Measurements from ENCODE around the gene OPCML.

OPCML gene

DNA sequence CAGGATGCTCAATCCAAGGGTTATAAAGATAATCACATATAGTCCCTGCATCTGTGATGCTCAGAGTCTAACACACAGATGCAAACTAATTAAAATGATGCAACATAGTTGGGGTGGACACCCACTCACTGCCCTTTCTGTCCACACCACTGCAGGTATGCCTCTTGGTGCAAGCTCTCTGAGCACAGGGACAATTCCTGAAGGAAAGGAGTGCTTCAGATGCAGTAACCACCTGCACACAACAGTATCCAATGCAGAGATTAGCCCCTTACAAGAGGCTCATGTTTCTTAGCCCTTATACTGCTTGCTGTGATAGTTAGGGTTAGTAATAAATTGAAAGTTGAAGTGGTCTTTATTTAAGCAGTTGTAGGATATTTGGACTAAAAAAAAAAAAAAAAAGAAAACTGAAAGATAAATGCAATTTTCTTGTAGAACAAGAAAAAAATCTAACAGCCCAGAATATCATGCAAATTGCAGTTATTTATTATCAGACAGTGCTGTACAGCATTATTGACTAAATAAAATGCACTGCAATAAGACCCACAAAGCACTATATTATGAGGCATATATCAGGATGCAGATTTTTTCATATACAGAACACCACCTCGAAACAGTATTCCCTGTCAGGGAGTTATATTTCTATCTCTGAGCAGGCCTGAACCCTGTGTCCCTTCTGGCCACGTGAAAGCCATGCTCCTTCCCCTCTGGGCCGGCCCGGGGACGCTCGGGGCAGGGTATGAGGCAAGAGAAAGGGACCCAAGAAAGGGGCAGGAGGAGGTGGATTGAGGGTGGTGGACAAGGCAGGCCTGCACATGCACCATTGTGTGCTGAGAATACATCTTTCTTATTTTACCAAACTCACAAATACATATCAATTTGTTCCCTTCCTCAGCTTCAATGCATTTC, 260.2 kb downstream of the OPCML start:
- no peak for DNase-seq

DNA sequence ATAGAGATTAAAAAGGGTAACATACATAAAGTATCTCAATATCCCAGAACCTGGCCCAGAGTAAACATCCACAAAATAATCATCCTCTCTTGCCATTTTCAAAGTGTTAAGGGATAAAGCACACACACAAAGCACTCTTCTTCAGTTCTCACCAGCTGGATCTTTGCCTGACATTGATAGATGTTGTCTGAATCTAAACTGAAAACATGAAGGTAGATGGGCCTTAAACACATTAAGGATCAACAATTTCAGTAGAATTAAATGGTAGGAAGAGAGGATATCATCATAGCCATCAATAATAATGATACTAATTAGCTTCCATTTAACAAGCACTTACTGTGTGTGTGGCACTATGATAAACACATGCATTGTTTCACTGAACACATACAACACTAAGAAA, 261.1 kb downstream of the OPCML start:
- DNase-seq, result no peak

GRCh38 chr11:133269267-133269666, 263.0 kb downstream of the OPCML start:
- DNase-seq, result no peak

DNA sequence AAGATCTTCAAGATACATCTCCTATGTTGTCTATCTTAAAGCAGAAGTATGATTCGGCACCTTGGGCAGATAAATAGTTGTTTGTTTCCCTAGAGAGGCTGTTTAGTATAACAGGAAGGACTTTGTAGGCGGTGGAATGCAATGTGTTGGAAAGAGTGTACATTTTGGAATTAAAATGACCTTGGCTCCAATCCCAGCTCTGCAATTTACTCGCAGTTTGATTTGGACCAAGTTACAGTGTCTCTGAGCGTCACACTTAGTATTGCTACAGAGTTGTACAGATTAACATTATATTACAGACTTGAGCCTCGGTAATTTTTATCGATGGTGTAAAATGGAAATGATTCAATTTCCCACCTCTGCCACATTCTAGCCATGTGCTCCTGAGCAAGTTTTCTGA, 265.3 kb downstream of the OPCML start:
- no peak for DNase-seq

GRCh38 chr11:133265530-133266035, 266.7 kb downstream of the OPCML start:
- DNase-seq, result no peak

- DNase-seq, result no peak
Observed at GRCh38 chr11:133263332-133263731, 269.0 kb downstream of the OPCML start.

DNA sequence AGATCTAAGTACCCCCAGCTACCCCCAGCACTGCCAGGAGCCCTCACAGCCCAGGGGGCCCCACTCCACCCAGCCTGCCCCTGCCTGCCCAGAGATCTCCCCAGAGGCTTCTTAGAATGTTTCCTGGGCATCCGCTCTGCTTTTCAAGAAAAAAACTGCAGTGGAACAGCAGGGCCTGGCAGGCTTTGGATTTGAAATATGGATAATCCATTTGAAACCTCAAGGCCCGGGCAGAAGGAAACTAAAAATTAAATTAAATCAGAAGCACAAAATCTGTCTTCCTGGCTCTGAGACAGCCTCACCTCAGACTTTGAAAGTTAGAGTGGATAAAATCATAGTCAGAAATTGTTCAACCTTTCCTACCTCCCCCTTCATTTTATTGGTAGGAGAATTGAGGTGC, 273.6 kb downstream of the OPCML start:
- DNase-seq, result no peak

GRCh38 chr11:133254601-133255000, 277.7 kb downstream of the OPCML start:
- no peak for DNase-seq

DNA sequence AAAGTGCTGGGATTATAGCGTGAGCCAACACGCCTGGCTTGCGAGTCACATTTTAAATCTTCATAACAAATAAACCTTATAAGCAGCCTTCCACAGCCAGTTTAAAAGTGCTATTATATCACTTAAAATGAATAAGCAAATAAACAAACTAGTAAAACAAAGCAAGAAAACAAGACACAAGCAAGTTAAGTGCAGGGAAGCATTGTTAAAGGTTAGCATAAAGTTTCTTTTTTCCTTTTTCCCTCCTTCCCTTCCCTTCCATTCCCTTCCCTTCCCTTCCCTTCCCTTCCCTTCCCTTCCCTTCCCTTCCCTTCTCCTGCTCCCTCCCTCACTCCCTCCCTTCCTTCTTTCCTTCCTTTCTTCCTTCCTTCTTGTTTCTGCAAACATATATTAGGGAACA, 278.7 kb downstream of the OPCML start:
- no peak for DNase-seq

DNA sequence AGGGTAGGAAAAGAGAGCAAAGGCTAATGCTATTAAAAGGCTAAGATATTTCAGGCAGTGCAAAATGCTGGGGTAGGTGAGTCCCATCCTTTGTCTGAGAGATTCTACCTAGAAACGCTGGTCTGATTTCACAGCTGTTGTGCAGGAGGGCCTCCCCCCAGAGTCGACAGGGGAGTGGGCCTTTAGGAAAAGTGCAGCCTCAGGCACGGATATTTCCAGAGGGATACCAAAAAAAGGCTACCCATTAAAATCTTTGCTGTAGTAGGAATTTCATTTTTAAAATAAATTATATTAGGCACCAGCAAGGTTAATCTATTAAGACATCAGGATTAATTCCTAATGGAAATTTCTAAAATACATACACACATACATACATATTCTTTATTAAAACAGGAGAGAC, 280.5 kb downstream of the OPCML start:
- no peak for DNase-seq

- no peak for DNase-seq
Observed at GRCh38 chr11:133249530-133249929, 282.8 kb downstream of the OPCML start.

DNA sequence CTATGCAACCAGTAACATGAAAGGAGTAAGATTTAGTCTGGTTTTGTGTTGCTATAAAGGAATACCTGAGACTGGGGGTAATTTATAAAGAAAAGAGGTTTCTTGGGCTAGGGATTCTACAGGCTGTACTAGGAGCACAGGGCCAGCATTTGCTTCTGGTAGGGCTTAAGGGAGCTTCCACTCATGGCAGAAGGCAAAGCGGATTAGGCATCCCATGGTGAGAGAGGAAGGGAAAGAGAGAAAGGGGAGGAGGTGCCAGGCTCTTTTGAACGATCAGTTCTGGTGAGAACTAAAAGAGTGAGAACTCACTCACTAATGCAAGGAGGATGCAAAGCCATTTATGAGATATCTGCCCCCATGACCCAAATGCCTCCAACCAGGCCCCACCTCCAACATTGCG, 283.2 kb downstream of the OPCML start:
- DNase-seq, result no peak

- DNase-seq, result no peak
Observed at GRCh38 chr11:133243832-133244231, 288.5 kb downstream of the OPCML start.

DNA sequence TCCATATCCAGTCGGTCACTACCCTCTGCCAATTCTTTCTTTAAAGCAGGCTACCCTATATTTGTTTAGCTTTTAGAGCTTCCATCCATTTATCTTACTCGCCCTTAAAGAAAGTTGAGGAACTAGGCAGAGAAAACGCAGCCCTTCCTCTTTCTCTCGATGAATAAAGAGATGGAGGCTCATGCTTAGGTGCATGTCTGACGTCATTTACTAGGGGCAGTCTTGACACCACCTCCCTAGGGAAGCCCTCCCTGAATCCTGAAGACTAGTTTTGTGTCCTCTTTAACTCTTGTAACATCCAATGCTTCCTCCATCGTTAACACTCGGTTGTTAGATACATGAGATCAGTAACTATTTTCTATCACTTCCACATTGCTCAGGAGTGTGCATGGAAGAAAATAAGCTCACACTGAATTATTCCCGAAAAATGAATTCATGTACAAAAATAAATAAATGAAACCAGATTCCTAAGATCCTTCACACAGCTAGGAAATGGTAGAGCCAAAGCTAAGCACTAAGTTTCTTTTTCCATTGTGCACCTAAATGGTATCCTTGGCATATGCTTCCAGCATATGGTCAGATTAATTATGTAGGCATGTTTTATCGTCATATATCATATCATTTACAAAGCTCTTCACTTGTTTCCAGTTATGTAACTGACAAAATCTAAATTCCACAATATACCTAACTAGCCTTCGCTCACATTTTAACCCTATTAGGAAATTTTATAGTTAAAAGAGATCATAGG, 291.2 kb downstream of the OPCML start:
- no peak for DNase-seq

DNA sequence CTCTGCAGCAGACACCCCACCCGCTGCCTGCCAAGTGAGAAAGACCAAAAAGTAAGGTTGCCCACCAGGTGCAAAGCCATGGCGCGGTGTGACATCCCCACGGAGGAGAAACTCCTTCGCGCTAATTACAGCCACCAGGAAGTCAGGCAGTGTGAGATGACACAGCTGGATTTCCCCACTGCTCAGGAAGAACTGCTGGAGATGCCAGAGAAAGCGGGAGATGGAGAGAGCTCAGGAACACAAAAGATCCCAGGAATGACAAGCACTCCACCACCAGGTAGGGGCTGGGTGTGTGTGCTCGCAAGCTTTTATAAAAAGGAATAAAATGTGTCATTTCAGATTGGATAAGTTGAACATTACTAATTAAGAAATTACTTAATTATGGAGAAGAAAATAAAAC, 292.7 kb downstream of the OPCML start:
- no peak for DNase-seq

GRCh38 chr11:133238495-133238894, 293.8 kb downstream of the OPCML start:
- DNase-seq, result no peak

DNA sequence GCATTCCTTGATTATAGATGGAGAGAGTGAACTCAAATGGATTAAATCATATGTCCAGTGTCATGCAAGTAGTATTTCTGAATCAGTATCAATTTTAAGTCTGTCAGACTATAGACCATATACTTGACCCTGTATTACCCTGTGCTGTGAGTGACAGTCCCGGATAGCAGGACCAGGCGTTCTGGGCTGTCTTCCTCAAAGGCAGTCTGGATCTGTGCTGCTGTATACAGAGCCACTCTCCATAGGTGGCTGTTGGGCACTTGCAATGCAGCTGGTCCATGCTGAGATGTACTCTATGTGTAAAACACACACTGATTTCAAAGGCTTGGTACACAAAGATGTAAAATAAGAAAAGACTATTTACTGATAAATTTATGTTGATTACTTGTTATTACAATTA, 294.3 kb downstream of the OPCML start:
- peak; percentile 49 for DNase-seq

- no peak for DNase-seq
Observed at GRCh38 chr11:133235381-133235780, 296.9 kb downstream of the OPCML start.

DNA sequence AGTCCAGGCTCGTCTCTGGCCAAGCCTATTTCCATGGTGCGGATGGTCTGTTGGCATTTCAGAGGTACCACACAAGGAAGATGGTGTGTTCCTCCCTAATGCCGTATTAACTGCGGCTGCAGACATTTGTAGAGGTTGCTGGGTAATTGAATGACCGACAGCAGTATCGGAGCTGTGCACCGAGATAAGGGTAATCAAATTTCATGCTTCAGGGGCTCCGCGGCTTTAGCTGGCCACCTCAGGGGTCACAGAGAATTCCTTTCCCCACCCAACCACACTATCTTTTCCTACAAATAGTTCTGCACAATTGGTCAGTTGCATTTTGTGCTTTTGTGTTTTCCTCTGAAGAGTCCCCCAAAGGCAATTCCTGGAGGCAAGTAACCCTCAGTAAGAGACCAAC, 297.4 kb downstream of the OPCML start:
- no peak for DNase-seq

DNA sequence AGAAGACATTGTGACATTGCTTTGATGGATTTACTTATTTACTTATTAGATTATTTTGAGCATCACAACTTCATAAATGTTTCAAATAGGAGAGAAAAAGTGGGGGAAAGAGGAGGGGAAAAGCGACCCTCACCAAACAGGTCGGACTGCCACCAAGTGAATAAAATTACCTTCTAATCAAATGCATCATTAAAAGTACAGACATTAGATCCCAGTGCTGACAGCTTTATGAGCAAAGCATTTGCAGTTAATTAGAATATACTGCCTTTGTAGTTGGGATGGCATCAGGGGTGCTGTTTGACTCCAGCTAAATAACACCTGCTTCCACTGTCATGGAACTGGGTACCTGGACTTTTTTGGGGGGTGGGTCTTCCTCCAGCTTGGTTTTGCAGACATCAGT, 299.6 kb downstream of the OPCML start:
- DNase-seq, result no peak

- DNase-seq, result no peak
Observed at GRCh38 chr11:133230431-133230830, 301.9 kb downstream of the OPCML start.

- peak; percentile 92 for DNase-seq
Observed at GRCh38 chr11:133228471-133229329, 303.6 kb downstream of the OPCML start.

GRCh38 chr11:133227632-133228111, 304.6 kb downstream of the OPCML start:
- peak; percentile 72 for DNase-seq
